ENCODE measurements around the gene LEF1.

DNA sequence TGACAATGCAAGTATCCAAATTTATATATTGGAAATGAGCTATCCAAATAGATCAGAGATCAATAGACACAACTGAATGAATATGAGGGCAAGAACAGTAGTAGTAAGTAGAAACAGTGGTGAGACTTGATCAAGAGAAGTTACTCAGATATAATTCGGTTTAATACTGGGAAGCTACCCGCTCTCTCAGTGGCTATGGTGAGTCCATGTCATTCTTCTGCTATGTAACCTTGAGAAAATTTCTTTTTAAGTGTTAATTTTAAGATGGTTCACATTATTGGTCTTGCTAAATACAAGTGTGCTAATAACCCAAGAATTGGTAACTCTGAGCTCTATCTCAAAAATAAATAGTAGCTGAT lies 53.6 kb downstream of the LEF1 start:
- TF ChIP-seq, protein P1, sequence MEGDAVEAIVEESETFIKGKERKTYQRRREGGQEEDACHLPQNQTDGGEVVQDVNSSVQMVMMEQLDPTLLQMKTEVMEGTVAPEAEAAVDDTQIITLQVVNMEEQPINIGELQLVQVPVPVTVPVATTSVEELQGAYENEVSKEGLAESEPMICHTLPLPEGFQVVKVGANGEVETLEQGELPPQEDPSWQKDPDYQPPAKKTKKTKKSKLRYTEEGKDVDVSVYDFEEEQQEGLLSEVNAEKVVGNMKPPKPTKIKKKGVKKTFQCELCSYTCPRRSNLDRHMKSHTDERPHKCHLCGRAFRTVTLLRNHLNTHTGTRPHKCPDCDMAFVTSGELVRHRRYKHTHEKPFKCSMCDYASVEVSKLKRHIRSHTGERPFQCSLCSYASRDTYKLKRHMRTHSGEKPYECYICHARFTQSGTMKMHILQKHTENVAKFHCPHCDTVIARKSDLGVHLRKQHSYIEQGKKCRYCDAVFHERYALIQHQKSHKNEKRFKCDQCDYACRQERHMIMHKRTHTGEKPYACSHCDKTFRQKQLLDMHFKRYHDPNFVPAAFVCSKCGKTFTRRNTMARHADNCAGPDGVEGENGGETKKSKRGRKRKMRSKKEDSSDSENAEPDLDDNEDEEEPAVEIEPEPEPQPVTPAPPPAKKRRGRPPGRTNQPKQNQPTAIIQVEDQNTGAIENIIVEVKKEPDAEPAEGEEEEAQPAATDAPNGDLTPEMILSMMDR (IDR thresholded peaks at IDR 0.05) = no peak
- TF ChIP-seq POLR2AphosphoS5 (IDR thresholded peaks at IDR 0.05) (no peak), EP300 (IDR thresholded peaks at IDR 0.05) (no peak), POLR2A (IDR thresholded peaks at IDR 0.05) (no peak)
